HepG2 (cell line): Measurements from ENCODE around the gene SLC25A11. TPM values are rescaled to one million over a fixed set of nuclear protein-coding genes. Genes with fewer than 3 reads are reported as not detected.
A peak's percentile ranks its signal among the peaks of the same experiment; 100 is the strongest.

Experiments
- ADNP ChIP-seq: sonication (generic); formaldehyde crosslinking; IDR thresholded peaks from 2 replicates; pipeline ENCODE4 v1.4.0; 2020; ENCODE audit warnings: missing genetic modification reagents
- FOSL2 ChIP-seq: sonication (generic); formaldehyde crosslinking; IDR thresholded peaks from 2 replicates; pipeline ENCODE4 v1.4.0; 2020; ENCODE audit warnings: missing genetic modification reagents
- HOXA3 ChIP-seq: sonication (generic); formaldehyde crosslinking; IDR thresholded peaks from 2 replicates; pipeline ENCODE4 v1.5.0; 2020; ENCODE audit warnings: missing genetic modification reagents
- JARID2 ChIP-seq: sonication (generic); formaldehyde crosslinking; IDR thresholded peaks from 2 replicates; pipeline ENCODE4 v1.8.1; 2023; ENCODE audit warnings: missing genetic modification reagents, inconsistent platforms; ENCODE audit not compliant: insufficient replicate concordance
- KLF11 ChIP-seq: IDR thresholded peaks from 2 replicates; pipeline ENCODE4 v1.6.1; 2016; ENCODE audit warnings: missing compliant biosample characterization
- MAZ ChIP-seq, 2 experiments: sonication (generic) in 1 of 2; formaldehyde crosslinking in 1 of 2; IDR thresholded peaks; 2 replicates each; pipeline versions ENCODE4 v1.5.0 to v1.6.1; 2012 to 2020; ENCODE audit warnings: low read depth in 2 of 2, mild to moderate bottlenecking in 2 of 2, borderline replicate concordance in 1 of 2, improper control_type of control experiment in 1 of 2, low read length in 1 of 2, missing genetic modification reagents in 1 of 2, moderate library complexity in 1 of 2
- NR2F1 ChIP-seq, 2 experiments: fragments of 450-650 bp in 1 of 2; formaldehyde crosslinking in 1 of 2; IDR thresholded peaks; 2 replicates each; pipeline versions ENCODE4 v1.5.0 to v1.6.1; 2016 to 2020; ENCODE audit warnings: mild to moderate bottlenecking in 1 of 2, missing compliant biosample characterization in 1 of 2, missing genetic modification reagents in 1 of 2, moderate library complexity in 1 of 2
- NR2F6 ChIP-seq, 2 experiments: IDR thresholded peaks; 2 replicates each; pipeline ENCODE4 v1.6.1; 2016; ENCODE audit warnings: antibody characterized with exemption in 1 of 2, mild to moderate bottlenecking in 1 of 2
- SIX1 ChIP-seq: sonication (generic); formaldehyde crosslinking; IDR thresholded peaks from 2 replicates; pipeline ENCODE4 v1.4.0; 2020; ENCODE audit warnings: missing genetic modification reagents, borderline replicate concordance
- SKIL ChIP-seq: sonication (generic); formaldehyde crosslinking; IDR thresholded peaks from 2 replicates; pipeline ENCODE4 v1.8.0; 2022; ENCODE audit warnings: missing genetic modification reagents, mild to moderate bottlenecking, moderate library complexity, borderline replicate concordance
- TCF12 ChIP-seq, 2 experiments: fragments of 450-650 bp in 1 of 2; sonication (generic) in 1 of 2; formaldehyde crosslinking in 1 of 2; IDR thresholded peaks; 2 replicates each; pipeline versions ENCODE4 v1.6.1 to v1.8.0; 2017 to 2022; ENCODE audit warnings: antibody characterized with exemption in 1 of 2, mild to moderate bottlenecking in 1 of 2, missing genetic modification reagents in 1 of 2, moderate library complexity in 1 of 2
- ZNF558 ChIP-seq: sonication (generic); formaldehyde crosslinking; IDR thresholded peaks from 2 replicates; pipeline ENCODE4 v1.9.0; 2022; ENCODE audit warnings: mild to moderate bottlenecking, missing genetic modification reagents, borderline replicate concordance
- ZNF720 ChIP-seq: sonication (generic); formaldehyde crosslinking; IDR thresholded peaks from 2 replicates; pipeline ENCODE4 v1.4.0; 2020; ENCODE audit warnings: missing genetic modification reagents
- ZNF724P ChIP-seq: sonication (generic); formaldehyde crosslinking; IDR thresholded peaks from 2 replicates; pipeline ENCODE4 v1.8.0; 2022; ENCODE audit warnings: missing genetic modification reagents, borderline replicate concordance
- ZNF75D ChIP-seq: sonication (generic); formaldehyde crosslinking; IDR thresholded peaks from 2 replicates; pipeline ENCODE4 v1.8.1; 2023; ENCODE audit warnings: missing genetic modification reagents, mild to moderate bottlenecking, borderline replicate concordance
- ZNF782 ChIP-seq: sonication (generic); formaldehyde crosslinking; IDR thresholded peaks from 2 replicates; pipeline ENCODE4 v1.4.0; 2020; ENCODE audit warnings: missing genetic modification reagents, mild to moderate bottlenecking, borderline replicate concordance
- polyA plus RNA-seq, 8 experiments: library from polyadenylated mRNA; depleted of rRNA in 3 of 8; stranded (reverse) in 7 of 8; unstranded in 1 of 8; fragments of >200 nt; fragmentation: Illumina TruSeq in 4 of 8; extraction: Trizol in 4 of 8; gene quantifications; 2 replicates each; pipeline versions ENCODE4 v1.2.1 to v1.2.3, GENCODE V29; 2011 to 2016; ENCODE audit warnings: low read depth in 4 of 8, missing spikeins in 1 of 8, mixed read lengths in 1 of 8; ENCODE audit not compliant: insufficient read depth in 1 of 8
- total RNA-seq, 5 experiments: library from RNA; depleted of rRNA; stranded (reverse); fragments of >200 nt; fragmentation: Illumina TruSeq; extraction: Trizol; gene quantifications; 2 replicates each; pipeline ENCODE4 v1.2.3, GENCODE V29; 2016; ENCODE audit warnings: low read depth in 1 of 5
- TF ChIP-seq, protein P1 (sequence below): sonication (generic); formaldehyde crosslinking; conservative IDR thresholded peaks from 2 replicates; pipeline ENCODE4 v1.8.1; 2023; ENCODE audit warnings: missing genetic modification reagents
- TF ChIP-seq, protein P2 (sequence below): IDR thresholded peaks from 2 replicates; pipeline ENCODE4 v1.6.1; 2016; ENCODE audit warnings: low read depth, missing genetic modification reagents, missing compliant biosample characterization

SLC25A11 gene
- total and polyA plus RNA-seq, 2 of the 13 experiments (the other 11 are each of a cell fraction or from before 2014, with no cell fraction given), result 35.4 to 47.2 TPM

DNA sequence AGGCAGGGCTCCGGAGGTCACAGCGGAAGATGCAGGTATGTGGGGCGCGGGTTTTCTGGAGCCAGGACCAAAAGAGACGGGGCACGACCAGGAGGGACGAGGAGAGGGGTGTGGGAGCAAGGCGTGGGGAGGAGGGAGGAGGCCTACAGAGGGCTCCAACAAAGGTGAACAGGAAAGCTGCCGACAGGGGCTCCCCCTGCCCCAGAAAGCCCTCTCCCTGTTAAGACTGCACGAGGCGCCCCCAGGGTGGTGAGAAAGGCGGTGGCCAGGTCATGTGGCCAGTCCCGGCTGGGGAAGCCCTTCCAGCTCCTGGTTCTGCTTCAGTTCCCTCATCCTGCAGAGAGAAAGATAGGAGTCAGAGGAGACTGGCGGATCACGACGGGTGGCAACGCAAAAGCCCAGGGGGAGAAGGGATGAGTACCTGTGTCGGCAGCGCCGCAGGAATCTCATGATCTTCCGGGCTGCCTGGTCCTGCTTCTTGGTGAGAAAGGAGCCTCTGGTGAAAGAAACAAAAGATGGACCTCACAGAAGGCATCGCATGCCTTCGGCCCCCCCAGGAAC, 28.7 kb upstream of the SLC25A11 start (continued):
- no peak for TF ChIP-seq SKIL (CRISPR knock-in tag)
- TF ChIP-seq, protein P1, sequence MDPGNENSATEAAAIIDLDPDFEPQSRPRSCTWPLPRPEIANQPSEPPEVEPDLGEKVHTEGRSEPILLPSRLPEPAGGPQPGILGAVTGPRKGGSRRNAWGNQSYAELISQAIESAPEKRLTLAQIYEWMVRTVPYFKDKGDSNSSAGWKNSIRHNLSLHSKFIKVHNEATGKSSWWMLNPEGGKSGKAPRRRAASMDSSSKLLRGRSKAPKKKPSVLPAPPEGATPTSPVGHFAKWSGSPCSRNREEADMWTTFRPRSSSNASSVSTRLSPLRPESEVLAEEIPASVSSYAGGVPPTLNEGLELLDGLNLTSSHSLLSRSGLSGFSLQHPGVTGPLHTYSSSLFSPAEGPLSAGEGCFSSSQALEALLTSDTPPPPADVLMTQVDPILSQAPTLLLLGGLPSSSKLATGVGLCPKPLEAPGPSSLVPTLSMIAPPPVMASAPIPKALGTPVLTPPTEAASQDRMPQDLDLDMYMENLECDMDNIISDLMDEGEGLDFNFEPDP, result 0 out of 2 replicates have a peak, but pooled peaks have one; percentile 88
- TF ChIP-seq FOSL2 (CRISPR knock-in tag), result no peak
- no peak for TF ChIP-seq MAZ (IDR thresholded peaks at IDR 0.05; ENCODE audit: borderline replicate concordance, low read depth, low read length)
- no peak for TF ChIP-seq MAZ (CRISPR knock-in tag; IDR thresholded peaks at IDR 0.05; ENCODE audit: low read depth)
- TF ChIP-seq ZNF558 (CRISPR knock-in tag), result peak; percentile 58; the same call in 1 of the 2 replicates
- no peak for TF ChIP-seq ZNF75D (CRISPR knock-in tag)
- no peak for TF ChIP-seq NR2F1 (CRISPR knock-in tag; IDR thresholded peaks at IDR 0.05)
- TF ChIP-seq, protein P2, sequence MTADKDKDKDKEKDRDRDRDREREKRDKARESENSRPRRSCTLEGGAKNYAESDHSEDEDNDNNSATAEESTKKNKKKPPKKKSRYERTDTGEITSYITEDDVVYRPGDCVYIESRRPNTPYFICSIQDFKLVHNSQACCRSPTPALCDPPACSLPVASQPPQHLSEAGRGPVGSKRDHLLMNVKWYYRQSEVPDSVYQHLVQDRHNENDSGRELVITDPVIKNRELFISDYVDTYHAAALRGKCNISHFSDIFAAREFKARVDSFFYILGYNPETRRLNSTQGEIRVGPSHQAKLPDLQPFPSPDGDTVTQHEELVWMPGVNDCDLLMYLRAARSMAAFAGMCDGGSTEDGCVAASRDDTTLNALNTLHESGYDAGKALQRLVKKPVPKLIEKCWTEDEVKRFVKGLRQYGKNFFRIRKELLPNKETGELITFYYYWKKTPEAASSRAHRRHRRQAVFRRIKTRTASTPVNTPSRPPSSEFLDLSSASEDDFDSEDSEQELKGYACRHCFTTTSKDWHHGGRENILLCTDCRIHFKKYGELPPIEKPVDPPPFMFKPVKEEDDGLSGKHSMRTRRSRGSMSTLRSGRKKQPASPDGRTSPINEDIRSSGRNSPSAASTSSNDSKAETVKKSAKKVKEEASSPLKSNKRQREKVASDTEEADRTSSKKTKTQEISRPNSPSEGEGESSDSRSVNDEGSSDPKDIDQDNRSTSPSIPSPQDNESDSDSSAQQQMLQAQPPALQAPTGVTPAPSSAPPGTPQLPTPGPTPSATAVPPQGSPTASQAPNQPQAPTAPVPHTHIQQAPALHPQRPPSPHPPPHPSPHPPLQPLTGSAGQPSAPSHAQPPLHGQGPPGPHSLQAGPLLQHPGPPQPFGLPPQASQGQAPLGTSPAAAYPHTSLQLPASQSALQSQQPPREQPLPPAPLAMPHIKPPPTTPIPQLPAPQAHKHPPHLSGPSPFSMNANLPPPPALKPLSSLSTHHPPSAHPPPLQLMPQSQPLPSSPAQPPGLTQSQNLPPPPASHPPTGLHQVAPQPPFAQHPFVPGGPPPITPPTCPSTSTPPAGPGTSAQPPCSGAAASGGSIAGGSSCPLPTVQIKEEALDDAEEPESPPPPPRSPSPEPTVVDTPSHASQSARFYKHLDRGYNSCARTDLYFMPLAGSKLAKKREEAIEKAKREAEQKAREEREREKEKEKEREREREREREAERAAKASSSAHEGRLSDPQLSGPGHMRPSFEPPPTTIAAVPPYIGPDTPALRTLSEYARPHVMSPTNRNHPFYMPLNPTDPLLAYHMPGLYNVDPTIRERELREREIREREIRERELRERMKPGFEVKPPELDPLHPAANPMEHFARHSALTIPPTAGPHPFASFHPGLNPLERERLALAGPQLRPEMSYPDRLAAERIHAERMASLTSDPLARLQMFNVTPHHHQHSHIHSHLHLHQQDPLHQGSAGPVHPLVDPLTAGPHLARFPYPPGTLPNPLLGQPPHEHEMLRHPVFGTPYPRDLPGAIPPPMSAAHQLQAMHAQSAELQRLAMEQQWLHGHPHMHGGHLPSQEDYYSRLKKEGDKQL (CRISPR knock-in tag), result no peak
- TF ChIP-seq ZNF720 (CRISPR knock-in tag), result no peak
- no peak; the same call in 1 of the 2 replicates for TF ChIP-seq HOXA3 (CRISPR knock-in tag)
- no peak for TF ChIP-seq JARID2 (CRISPR knock-in tag)
- TF ChIP-seq NR2F6 (IDR thresholded peaks at IDR 0.05), result no peak
- no peak for TF ChIP-seq NR2F6 (CRISPR knock-in tag; IDR thresholded peaks at IDR 0.05)
- 0 out of 2 replicates have a peak, but pooled peaks have one; percentile 53 for TF ChIP-seq KLF11 (CRISPR knock-in tag)
- no peak for TF ChIP-seq TCF12 (IDR thresholded peaks at IDR 0.05)
- TF ChIP-seq TCF12 (CRISPR knock-in tag; IDR thresholded peaks at IDR 0.05), result no peak
- 0 out of 2 replicates have a peak, but pooled peaks have one; percentile 76 for TF ChIP-seq ZNF724P
- no peak for TF ChIP-seq ZNF782 (CRISPR knock-in tag)
- TF ChIP-seq ADNP (CRISPR knock-in tag), result no peak
- no peak for TF ChIP-seq SIX1
